GM12875 (cell line): Measurements from ENCODE around the gene EPHB2.

ENCODE experiments used
- H3K4me3 ChIP-seq: one replicate; pipeline ENCODE4 v1.5.1; 2011; ENCODE audit warnings: low read depth, low read length, control low read depth
- TF ChIP-seq, protein P1 (sequence below): IDR thresholded peaks from 2 replicates; pipeline ENCODE4 v1.5.1; 2011; ENCODE audit warnings: low read depth, mild to moderate bottlenecking, control low read depth, inconsistent platforms, low read length, moderate library complexity, borderline replicate concordance; ENCODE audit not compliant: insufficient read depth

Gene EPHB2

DNA sequence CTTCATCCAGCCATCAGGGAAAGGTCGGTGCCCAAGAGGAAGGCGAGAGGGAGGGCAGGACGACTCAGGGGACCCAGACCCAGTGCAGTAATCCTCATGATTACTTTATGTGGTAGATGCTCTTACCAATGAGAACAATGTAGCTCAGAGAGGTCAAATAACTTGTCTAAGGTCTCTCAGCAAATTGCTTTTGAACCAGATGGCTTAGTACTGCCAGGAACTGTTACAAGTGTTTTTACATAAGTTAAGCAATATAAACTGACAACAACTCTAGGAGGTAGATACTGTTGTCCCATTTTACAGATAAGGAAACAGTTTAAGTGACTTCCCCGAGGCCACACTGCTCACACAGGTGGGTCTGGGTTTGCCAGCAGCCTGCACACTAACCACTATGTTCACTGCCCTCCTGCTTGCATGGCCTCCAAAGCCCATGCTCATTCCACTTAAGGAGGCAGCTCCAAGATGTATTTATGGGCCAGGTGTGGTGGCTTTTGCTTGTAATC, 150.3 kb downstream of the EPHB2 start:
- TF ChIP-seq, protein P1, sequence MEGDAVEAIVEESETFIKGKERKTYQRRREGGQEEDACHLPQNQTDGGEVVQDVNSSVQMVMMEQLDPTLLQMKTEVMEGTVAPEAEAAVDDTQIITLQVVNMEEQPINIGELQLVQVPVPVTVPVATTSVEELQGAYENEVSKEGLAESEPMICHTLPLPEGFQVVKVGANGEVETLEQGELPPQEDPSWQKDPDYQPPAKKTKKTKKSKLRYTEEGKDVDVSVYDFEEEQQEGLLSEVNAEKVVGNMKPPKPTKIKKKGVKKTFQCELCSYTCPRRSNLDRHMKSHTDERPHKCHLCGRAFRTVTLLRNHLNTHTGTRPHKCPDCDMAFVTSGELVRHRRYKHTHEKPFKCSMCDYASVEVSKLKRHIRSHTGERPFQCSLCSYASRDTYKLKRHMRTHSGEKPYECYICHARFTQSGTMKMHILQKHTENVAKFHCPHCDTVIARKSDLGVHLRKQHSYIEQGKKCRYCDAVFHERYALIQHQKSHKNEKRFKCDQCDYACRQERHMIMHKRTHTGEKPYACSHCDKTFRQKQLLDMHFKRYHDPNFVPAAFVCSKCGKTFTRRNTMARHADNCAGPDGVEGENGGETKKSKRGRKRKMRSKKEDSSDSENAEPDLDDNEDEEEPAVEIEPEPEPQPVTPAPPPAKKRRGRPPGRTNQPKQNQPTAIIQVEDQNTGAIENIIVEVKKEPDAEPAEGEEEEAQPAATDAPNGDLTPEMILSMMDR: no peak
- no peak overlapping the region for H3K4me3 ChIP-seq

DNA sequence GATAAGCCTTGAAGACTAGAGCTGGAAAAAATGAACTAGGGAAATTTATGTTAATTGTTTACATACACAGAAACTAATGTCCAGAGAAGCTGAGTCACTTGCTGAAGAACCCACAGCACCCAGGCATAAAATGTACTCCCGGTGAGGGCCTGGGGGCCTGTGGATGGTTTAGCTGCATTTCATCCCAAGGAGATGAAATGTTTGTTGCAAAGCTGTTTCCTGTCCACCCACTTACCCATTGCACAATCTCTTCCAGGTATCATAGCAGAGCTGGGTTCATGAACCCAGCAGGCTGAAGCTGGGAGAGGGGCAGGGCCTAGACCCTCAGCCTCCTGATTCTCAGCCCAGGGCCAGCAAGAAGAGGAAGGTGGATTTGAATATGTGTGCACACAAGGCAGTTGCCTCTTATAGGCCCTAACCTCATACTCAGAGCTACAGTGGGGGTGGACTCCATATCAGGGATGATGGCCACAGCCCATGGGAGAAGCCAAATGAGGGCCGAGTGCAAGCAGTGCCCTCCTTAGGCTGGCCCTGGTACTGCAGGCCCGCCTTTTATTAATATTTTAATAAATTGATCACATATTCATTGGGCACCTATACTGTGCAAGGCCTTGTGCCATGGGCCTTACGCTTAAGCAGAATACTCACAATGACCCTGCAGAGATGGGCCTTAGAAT, 151.3 kb downstream of the EPHB2 start:
- TF ChIP-seq, protein P1: peak; percentile 66
- H3K4me3 ChIP-seq: no peak overlapping the region

DNA sequence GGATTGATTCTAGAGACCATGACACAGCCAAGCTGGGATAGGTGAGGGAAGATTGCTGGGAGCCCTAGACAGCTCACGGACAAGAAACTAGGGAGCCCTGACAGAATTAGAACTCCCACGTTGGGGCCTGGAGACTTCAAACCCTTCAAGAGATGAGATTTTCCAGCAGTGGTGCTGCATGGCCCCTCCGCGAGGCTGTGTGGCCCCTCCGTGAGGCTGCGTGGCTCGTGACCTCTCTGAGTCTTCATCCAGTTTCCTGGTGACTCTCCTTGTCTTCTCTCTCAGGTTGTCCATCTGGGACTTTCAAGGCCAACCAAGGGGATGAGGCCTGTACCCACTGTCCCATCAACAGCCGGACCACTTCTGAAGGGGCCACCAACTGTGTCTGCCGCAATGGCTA, 152.1 kb downstream of the EPHB2 start:
- TF ChIP-seq, protein P1: no peak
- no peak overlapping the region for H3K4me3 ChIP-seq

DNA sequence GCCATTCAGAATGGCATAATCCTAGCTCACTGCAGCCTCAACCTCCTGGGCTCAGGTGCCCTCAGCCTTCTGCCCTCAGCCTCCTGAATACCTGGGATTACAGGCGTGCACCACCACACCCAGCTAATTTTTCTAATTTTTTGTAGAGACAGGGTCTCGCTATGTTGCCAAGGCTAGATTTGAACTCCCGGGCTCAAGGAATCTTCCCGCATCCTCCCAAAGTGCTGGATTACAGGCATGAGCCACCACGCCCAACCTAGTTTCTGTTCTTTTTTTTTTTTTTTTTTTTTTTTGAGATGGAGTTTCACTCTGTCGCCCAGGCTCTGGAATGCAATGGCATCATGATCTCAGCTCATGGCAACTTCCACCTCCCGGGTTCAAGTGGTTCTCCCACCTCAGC, 153.1 kb downstream of the EPHB2 start:
- no peak overlapping the region for H3K4me3 ChIP-seq

DNA sequence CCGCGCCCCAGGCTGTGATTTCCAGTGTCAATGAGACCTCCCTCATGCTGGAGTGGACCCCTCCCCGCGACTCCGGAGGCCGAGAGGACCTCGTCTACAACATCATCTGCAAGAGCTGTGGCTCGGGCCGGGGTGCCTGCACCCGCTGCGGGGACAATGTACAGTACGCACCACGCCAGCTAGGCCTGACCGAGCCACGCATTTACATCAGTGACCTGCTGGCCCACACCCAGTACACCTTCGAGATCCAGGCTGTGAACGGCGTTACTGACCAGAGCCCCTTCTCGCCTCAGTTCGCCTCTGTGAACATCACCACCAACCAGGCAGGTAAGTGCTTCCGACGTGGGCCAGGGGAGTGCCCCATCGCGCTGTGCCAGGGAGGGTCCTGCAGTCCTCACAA, 154.2 kb downstream of the EPHB2 start:
- TF ChIP-seq, protein P1: no peak
- no peak overlapping the region for H3K4me3 ChIP-seq

More for the DNA sequence above, 153.1 kb downstream of the EPHB2 start:
- TF ChIP-seq, protein P1: no peak

DNA sequence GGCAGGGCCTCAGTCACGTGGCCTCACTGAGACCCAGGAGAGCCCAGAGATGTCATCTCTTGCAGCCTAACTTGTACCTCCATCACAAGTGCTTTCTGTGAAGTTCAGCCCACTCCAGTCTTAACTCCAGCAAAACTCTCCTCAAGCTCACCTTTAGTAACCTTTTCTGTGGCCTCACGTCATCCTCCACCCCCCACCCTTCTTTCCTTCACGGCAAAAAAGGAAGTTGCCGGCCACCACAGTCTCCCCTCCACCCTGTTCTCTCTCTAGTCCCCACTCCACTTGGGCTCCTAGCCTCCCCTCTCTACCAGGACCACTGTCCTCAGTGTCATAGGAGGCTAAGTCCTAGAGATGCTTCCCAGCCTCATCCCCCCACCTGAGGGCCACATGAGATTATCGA, 155.1 kb downstream of the EPHB2 start:
- TF ChIP-seq, protein P1: no peak

DNA sequence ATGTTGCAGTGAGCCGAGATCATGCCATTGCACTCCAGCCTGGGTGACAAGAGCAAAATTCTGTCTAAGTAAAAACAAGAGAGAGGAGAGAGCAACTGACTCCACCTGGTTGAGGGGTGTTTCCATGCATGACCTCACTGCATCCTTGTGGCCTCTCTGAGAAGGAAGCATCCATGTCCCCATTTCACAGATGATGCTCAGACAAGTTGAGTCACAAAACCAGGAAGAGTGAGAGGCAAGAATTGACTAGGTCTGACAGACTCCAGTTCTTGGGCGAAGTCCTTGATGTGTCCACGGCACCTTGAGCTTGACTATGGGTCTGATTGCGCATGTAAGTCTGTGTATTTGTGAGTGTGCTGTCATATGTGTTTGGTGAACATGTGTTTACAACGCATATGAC, 156.2 kb downstream of the EPHB2 start:
- TF ChIP-seq, protein P1: no peak
- no peak overlapping the region for H3K4me3 ChIP-seq

More for the DNA sequence above, 155.1 kb downstream of the EPHB2 start:
- H3K4me3 ChIP-seq: no peak overlapping the region
